ENCODE data around the gene HPSE2. TPM values are rescaled to one million over a fixed set of nuclear protein-coding genes. Genes with fewer than 3 reads are reported as not detected.
"Not testable (repeated sequence)": the region's sequence is repeated elsewhere in the genome, so short reads cannot be mapped to it uniquely, and the experiment has no call there.

The HPSE2 gene
- polyA plus RNA-seq, 4 donors = 0.60 to 1.9 (median 1.2) TPM

DNA sequence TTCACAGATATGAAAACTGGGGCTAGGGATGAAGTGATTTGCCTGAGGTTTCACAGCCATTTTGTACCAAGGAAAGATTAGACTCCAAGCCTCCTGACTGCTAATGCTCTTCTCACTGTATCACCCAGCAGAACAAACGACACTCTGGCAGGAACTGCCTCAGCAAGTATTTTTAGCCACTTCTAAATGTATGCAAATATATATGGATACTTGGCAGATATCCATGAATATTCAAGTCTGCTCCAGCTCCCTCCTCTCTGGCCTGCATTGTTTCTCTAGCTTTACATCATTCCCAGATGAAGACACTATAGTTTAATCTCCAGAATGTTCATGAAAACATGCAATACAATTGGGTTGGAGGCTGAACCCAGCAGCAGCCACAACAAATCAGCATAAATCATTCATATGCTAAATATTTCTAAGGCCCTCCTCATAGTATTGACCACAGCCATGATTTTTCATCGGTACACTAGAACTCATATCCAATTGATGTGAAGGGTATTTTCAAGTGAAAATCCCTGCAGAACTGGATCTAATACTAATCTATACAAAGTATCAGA, 65.5 kb downstream of the HPSE2 start:
- DNase-seq (ENCODE audit: low read depth in 4 of 4, low spot score in 3 of 4) = no peak

DNA sequence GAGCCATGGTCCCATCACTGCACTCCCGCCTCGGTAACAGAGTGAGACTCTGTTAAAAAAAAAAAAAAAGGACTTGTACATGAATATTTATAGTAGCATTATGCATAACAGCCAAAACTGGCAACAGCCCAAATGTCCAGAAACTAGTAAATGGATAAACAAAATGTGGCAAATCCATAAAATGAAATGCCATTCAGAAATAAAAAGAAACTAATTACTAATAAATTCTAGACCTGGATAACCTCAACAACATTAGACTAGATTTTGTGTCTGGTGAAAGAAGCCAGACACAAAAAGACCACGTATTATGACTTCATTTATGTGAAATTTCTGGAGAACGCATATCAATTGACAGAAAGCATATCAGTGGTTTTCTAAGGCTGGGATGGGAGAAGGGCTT, 74.5 kb downstream of the HPSE2 start:
- no peak for DNase-seq (ENCODE audit: low read depth in 4 of 4, low spot score in 3 of 4)

DNA sequence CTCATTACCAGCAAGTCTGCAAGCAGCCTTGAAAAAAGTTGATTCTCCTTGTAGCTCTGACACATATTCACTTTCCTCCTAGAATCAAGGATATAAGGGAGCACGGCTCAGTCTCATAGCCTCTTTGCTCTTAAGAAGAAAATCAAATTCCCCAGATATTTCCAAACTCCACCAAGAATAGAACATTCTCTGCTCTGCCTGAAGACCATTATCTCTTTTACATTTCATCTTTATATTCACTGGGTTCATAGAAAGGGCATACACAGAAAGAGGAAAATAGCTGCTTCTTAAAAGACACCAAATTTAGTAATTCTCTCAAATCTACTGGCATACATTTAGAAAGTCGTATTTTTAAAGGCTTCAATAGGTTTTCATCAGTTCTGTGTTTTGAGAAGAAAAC, 92.0 kb downstream of the HPSE2 start:
- DNase-seq (ENCODE audit: low read depth in 4 of 4, low spot score in 3 of 4) = no peak

DNA sequence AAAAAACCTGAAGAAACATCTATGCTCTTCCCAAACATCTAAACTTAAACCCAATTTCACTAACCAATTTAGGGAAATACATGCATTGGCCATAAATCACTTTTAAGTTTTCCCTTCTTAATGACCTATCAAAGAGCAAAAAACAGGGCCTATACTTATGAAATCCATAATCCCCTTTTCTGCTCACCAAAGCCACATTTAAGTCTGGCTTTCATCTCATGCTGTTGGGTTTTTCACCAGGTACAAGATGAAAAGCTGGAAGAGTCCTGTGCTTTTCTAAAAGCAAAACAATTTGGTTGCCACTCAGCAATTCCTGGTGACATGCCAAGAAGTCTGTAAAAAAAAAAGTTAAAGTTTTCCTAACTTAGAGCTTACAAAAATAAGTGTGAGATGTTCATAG, 92.6 kb downstream of the HPSE2 start:
- no peak for DNase-seq (ENCODE audit: low read depth in 4 of 4, low spot score in 3 of 4)

DNA sequence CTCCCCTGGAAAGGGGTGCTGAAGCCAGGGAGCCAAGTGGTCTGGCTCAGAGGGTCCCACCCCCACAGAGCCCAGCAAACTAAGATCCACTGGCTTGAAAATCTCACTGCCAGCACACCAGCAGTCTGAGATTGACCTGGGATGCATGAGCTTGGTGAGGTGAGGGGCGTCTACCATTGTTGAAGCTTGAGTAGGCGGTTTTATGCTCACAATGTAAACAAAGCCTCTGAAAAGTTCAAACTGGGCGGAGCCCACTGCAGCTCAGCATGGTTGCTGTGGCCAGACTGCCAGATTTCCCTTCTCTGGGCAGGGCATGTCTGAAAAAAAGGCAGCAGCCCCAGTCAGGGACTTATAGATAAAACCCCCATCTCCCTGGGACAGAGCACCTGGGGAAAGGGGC, 102.8 kb downstream of the HPSE2 start:
- not testable (repeated sequence) for DNase-seq (ENCODE audit: low read depth in 4 of 4, low spot score in 3 of 4)

GRCh38 chr10:99125879-99126278, 109.8 kb downstream of the HPSE2 start:
- no peak for DNase-seq (ENCODE audit: low read depth in 4 of 4, low spot score in 3 of 4)

GRCh38 chr10:99124376-99124775, 111.3 kb downstream of the HPSE2 start:
- no peak for DNase-seq (ENCODE audit: low read depth in 4 of 4, low spot score in 3 of 4)

GRCh38 chr10:99123851-99124250, 111.8 kb downstream of the HPSE2 start:
- no peak for DNase-seq (ENCODE audit: low read depth in 4 of 4, low spot score in 3 of 4)

- DNase-seq (ENCODE audit: low read depth in 4 of 4, low spot score in 3 of 4) = no peak
Measured at GRCh38 chr10:99123336-99123735, 112.3 kb downstream of the HPSE2 start.

- DNase-seq (ENCODE audit: low read depth in 4 of 4, low spot score in 3 of 4) = no peak
Measured at GRCh38 chr10:99119258-99119748, 116.3 kb downstream of the HPSE2 start.

- no peak for DNase-seq (ENCODE audit: low read depth in 4 of 4, low spot score in 3 of 4)
Measured at GRCh38 chr10:99115703-99116102, 119.9 kb downstream of the HPSE2 start.

GRCh38 chr10:99085358-99085757, 150.3 kb downstream of the HPSE2 start:
- no peak for DNase-seq (ENCODE audit: low read depth in 4 of 4, low spot score in 3 of 4)

- DNase-seq (ENCODE audit: low read depth in 4 of 4, low spot score in 3 of 4) = no peak
Measured at GRCh38 chr10:99084161-99084560, 151.5 kb downstream of the HPSE2 start.

GRCh38 chr10:99080275-99080945, 155.2 kb downstream of the HPSE2 start:
- DNase-seq (ENCODE audit: low read depth in 4 of 4, low spot score in 3 of 4) = no peak

GRCh38 chr10:99062591-99062990, 173.1 kb downstream of the HPSE2 start:
- DNase-seq (ENCODE audit: low read depth in 4 of 4, low spot score in 3 of 4) = no peak

DNA sequence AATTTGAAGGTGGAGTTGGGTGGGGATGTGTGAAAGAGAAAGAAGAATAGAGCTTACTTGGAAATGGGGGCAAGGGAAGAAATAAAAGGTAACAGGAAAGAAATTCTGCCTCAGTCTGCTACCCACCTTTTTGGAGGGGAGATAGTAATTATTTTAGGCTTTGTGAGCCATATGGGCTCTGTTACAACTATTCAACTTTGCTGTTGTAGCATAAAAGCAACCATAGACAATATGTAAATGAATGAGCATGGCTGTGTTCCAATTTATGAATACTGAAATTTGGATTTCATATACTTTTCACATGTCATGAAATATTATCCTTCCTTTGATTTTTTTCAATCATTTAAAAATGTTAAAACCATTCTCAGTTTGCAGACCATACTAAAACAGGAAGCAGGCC, 176.9 kb downstream of the HPSE2 start:
- no peak for DNase-seq (ENCODE audit: low read depth in 4 of 4, low spot score in 3 of 4)

DNA sequence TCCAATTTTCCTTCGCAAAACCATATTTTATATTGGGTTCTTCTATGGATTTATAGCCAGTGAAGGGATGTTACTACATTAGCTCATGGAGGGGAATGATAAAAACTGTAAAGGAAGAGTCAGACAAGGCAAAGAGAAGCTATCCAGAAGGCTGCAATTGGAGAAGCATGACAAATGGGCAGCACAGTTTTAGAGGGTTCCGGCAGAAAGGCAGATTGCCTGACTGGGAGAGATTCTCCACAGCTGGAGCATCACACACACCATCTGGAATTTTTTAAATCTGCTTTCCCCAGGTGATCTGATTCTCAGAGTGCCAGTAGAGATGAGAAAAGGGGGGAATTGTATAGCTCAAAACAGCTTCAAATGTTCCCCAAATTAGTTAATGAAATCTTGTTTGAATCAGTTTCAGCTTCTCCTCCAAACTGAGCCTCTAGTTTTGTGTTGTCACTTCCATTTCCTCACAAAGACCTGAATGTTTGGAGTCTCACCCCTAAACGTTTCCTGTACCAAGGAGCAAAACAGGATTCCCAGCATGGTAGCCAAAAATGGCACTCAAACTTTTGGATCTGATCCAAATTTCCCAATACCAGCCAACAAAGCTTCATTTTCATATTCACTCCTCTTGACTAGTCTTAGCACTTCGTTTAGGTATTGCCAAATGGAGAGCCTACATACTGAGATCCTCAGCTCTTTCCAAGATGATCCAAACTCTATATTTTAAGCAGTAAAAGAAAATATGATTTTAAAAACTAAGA, 177.5 kb downstream of the HPSE2 start:
- no peak for DNase-seq (ENCODE audit: low read depth in 4 of 4, low spot score in 3 of 4)

DNA sequence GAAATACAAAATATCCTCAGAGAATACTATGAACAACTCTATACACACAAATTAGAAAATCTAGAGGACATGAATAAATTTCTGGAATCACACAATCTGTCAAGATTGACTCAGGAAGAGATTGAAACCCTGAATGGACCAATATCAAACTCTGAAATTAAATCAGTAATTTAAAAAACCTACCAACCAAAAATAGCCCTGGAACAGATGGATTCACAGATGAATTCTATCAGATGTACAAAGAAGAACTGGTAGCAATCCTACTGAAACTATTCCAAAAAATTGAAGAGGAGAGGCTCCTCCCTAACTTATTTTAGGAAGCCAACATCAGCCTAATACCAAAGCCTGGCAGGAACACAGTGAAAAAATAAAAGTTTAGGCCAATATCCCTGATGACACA, 190.0 kb downstream of the HPSE2 start:
- DNase-seq (ENCODE audit: low read depth in 4 of 4, low spot score in 3 of 4) = no peak

DNA sequence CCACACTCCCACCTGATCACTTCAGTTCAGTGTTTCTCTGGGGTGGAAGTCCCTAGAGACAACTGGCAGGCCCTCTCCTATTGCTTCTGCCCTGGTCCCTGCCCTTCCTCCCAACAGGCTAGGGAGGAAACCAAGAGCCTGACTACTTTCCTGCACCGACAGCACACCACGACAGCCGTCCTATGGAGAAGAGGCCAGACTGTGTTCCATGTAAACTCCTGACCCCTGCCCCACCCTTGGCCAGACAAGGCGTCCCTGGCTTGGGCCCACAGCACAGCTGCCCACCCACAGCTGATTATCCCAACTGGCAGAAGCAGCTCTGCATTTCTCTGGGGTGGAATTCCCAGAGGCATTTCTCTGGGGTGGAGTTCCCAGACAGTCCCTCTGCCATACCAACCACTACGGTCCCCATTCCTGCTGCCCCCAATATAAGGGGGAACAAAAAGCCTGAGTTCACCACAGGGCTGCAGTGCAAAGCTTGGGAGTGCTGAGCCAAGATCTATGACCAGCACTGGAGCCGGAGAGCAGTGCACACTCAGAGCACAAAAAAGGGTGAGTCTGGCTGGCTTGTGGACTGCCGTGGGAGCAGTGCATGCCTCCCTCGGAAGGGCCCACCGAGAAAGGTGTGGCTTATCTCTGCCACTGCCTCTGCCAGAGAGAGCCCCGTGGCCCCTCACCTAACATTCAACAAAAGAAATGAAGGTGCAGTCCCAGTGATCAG, 193.4 kb downstream of the HPSE2 start:
- no peak for DNase-seq (ENCODE audit: low read depth in 4 of 4, low spot score in 3 of 4)

- DNase-seq (ENCODE audit: low read depth in 4 of 4, low spot score in 3 of 4) = no peak
Measured at GRCh38 chr10:99041468-99041867, 194.2 kb downstream of the HPSE2 start.

DNA sequence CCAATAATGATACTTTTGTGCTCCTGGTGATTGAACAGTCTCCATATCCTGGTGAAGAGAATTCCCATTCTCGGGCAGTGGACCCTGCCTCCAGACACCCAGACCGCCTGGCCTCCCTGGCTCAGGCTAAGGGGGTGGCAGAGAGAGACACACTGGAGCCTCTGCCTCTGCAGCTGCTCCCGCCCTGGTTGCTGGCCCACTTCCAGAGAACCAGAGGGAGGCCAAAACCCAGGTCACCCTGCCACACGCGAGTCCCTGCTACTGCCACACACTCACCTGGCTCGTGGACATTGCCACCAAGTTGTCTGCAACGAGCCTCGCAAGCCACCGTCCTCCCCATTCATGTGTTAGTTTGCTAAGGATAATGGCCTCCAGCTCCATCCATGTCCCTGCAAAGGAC, 221.8 kb downstream of the HPSE2 start:
- no peak for DNase-seq (ENCODE audit: low read depth in 4 of 4, low spot score in 3 of 4)
